Stimulated activated CD8-positive, alpha-beta memory T cell treated with anti-CD3 and anti-CD28 coated beads, Interleukin-4, amount 100 ng/mL, for 24 hours (primary cell): Measurements from ENCODE around the gene STK35.

ENCODE experiments used
- DNase-seq: peaks from one replicate; pipeline ENCODE4 v3.0.0-alpha.2; 2020; ENCODE audit warnings: low read depth

The STK35 gene

DNA sequence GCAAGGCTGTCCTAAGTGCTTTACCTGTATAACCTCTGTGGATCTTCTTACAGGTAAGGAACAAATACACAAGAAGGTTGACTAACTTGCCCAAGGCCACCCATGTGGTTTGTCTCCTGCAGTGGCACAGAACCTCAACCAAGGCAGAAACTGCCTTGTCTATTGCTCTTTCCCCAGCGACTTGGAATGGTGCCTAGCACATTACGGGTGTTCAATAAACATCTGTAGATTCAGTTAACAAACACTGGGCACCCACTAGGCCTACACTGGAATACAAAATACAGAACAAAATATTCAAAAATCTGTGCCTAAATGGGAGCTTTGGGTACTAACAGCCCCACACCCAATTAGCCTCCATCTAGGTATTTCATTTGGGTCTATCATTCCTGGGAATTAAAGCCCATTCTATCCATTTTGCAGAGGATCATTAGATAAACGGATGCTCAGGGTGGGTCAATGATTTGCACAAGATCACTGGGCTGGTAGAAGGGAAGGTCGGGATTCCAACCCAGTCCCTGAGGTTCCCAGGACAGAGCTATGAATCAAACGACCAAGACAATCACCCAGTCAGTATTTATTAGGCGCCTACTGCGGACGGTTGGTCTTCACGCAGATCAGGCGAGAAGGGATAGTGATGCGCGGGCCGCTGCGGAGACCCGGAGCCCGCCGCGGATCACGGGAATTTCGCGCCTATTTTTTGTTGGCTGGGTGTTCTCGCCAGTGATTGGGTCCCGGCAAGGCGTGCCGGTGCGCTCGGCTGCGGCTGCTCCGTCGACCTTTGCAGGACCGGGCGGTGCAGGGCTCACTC lies at the start of gene STK35:
STK35 (plus strand) TSS at position 771 of the 808 bp plus-strand sequence. CDS start 55 bp downstream, outside the sequence.
- DNase-seq, result peak; percentile 68

DNA sequence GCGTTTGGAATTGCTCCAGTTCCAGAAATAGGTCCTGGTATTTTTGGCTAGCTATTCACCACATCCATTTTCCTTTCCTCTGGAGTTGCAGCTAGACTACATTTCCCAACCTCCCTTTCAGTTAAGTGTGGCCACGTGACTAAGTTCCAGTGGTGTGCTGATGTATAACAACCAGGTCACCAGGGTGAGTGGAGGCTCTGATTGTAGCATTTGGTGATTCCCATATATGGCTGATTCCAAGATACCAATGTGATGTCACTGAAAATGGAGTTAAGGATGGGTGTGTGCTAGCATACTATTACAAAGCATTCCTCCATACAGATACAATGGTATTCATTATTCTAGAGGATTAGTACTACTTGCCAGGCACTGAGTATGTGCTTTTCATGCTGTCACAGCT lies 49.7 kb upstream of the STK35 start:
- DNase-seq, result no peak

DNA sequence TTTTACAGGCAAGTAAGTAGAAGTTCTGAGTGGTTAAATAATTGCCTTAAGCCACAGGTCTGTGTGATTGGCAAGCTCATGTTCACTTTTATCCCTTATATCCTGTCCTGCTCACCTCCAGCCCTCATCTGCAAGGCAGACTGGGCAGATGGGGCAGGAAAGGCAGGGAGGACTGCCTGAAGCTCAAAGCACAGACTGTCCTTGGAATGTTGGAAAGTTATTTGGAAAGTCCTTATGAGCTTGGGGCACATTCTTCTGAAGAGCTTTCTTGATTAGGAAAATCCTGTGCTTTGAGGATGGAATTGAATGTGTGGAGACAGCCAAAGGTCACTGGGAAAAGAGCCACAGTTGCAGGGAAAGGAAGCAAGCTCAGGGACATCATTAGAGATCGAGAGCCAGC lies 48.9 kb upstream of the STK35 start:
- DNase-seq, result no peak

GRCh38 chr20:2053615-2054014 lies 48.0 kb upstream of the STK35 start:
- DNase-seq, result no peak

DNA sequence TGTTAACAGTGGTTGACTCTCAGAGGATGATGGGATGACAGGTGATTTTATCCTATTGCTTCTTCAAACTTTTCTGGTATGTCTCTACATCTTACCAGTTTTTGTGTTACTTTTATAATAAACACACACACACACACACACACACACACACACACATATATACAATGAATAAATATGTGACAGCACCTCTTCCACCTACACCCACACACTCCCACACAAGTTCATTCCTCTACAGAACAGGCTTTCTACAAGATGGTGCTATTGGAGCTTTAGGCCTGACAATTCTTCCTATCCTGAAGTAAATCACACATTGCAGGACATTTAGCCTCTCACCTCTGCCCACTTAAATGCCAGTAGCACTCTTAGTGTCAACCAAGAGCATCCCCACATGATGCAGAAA lies 46.7 kb upstream of the STK35 start:
- no peak for DNase-seq

GRCh38 chr20:2059411-2059810 lies 42.2 kb upstream of the STK35 start:
- DNase-seq, result no peak

DNA sequence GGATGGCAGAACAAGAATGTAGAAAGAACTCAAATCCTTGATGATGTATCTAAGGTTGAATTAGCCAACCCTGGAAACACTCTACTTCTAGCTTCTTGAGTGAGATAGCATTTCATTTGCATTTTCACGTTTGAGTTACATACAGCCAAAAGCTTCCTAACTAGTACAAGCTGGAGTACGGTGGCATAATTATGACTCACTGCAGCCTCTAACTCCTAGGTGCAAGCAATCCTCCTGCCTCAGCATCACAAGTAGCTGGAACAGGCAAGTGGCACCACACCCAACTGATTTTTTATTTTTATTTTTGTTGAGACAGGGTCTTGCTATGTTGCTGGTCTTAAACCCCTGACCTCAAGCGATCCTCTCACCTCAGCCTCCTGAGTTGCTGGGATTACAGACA lies 36.5 kb upstream of the STK35 start:
- DNase-seq, result no peak

DNA sequence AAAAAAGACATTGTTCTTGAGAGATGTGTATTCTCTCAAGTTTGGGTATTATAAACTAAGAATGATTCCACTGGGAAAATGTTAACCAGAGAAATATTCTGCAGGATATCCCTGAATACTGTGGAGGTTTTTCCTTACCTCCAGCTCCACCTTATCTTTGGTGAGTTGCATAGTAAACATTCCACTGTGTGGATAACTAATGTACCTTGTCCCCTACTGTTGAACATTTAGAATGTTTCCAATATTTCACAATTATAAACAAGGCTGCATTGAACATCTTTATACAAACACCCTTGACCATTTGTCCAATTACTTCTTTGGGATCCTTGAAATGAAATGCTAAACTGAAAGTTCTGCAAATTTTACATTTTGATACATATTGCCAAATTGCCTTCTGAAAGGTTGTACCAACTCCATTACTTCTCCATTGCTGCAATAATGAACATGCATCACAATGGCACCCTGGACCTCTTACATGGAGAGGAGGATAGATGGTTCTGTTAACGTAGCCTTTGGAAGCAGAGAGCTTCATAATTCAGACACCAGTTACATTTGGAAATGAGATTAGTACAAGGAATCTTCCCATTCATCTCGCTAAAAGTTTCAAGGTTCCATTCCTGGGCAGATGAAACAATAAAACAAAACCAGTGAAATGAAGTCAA lies 35.0 kb upstream of the STK35 start:
- DNase-seq, result no peak

GRCh38 chr20:2080532-2081224 lies 20.9 kb upstream of the STK35 start:
- no peak for DNase-seq

DNA sequence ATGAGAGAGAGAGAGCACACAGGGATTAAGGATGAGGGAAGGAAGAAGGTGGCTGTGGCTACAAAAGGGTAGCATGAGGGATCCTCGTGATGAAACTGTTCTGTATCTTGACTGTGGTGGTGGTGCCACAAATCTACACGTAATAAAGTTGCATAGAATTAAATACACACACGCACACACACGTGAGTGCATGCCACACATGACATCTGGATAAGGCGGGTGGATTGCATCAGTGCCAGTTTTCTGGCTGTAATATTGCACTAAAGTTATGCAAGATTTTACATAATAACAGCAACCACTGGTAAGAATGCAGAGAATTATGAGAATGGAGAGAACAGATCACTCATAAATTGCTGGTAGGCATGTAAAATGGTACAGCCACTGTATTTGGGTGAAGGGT lies 16.9 kb upstream of the STK35 start:
- DNase-seq, result no peak

DNA sequence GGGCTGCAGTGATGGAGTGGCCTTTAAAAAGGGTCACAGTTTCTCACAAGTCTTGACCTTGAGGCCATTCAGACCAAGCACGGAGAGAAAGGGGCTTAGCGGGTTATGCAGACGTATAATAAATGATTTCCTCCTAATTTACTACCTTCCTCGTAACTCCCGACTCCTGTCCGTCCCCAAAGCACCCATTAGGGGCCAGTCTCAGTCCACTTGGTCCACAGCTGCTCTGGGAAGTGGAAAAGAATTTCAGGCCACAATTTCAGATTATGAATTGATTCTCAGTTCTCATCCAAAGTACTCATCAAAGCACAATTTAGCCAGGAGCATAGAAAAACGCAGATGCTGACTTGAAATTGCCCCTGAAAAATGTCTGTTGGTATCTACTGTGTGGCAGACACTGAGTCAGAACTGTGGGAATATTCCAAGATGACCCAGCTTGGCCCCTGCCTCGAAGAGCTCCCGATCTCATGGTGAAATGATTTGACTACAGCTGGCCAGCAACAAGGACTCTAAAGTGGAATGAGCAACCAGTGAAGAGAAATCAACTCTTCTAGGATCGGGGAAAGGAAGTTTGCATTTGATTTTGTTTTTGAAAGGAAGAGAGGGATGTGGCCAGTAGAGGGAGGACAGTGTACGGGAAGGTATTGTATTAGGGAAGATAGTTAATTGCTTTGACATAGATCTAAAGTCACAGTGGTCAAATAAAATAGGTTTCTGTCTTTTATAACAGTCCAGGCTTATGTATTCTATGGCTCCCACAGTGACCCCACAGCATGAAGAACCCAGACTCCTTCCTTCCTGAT lies 15.2 kb upstream of the STK35 start:
- DNase-seq, result no peak

- no peak for DNase-seq
Observed at GRCh38 chr20:2086980-2087377, 14.6 kb upstream of the STK35 start.

- DNase-seq, result no peak
Observed at GRCh38 chr20:2088891-2089290, 12.7 kb upstream of the STK35 start.

- DNase-seq, result no peak
Observed at GRCh38 chr20:2089447-2089846, 12.2 kb upstream of the STK35 start.

- no peak for DNase-seq
Observed at GRCh38 chr20:2093159-2093781, 8.4 kb upstream of the STK35 start.

- DNase-seq, result no peak
Observed at GRCh38 chr20:2093883-2094282, 7.7 kb upstream of the STK35 start.

DNA sequence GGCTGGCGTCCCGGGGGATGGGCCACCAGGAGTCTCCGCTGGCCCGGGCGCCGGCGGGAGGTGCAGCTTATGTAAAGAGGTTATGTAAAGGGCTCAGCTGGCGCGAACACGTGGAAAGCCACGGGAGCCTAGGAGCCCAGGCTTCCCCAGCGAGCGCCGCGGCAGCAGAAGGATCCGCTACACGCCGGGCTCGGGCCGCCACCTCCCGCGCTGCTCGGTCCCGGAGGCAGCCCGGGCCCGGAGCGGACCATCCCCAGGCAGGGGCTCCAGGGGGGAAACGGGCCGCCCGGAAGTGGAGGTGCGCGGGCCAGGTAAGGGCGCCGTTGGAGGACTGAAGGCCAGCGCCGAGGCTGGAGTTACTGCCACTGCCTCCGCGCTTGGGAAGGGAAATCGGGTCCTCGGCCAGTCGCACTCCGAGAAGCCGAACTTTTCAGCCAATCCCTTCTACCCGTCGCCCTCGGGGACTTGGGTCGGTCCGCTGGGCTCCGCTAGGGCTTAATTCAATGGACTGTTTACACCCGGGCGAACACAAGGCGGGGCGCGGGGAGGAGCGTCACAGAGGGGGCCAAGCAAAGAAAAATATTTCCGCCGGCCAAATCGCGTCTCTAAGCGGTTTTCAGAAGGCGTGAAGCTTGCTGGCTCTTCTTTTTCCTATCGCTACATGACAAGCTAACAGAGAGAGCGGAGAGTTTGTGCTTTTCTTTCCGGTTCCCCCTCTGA lies 398 bp downstream of the STK35 start:
- DNase-seq, result peak; percentile 81

GRCh38 chr20:2102585-2103460 lies 1.2 kb downstream of the STK35 start:
- peak; percentile 73 for DNase-seq

DNA sequence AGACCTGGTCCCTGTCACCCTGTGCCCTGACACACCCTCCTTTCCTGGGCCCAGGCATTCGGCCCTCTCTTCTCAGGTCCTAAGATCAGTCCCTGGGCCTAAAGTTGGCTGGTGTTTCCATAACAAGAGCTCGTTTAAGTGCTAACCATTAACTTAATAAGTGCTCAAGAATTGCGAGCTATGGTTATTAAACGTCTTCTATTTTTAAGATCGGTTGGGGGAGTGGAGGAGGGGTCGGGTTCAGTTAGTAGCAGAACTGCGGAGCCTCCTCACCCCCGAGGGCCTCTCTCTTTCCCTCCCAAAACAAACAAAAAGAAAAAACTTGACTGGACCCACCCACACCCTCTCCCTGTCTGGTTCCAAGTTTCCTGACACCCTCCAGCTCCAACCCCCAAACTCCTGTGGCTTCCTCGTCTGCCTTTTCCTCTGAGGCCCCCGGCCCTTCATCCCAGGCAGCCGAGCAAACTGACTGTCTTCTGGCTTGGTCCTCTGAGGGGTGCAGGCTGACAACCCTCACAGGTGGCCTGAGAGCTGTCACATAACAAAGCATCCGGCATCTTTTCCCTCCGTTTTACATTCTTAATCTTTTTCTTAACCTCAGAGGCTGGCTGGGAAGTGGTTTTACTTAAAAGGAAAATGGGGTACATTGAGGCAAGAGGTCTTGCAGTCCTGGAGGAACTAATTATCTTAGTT lies 2.0 kb downstream of the STK35 start:
- no peak for DNase-seq
